ENCODE measurements around the gene FAM168A.
A peak's percentile ranks its signal among the peaks of the same experiment; 100 is the strongest.

FAM168A gene

GRCh38 chr11:73623686-73624085 is 25.8 kb upstream of the FAM168A start:
- Mint-ChIP-seq H3K4me3 (no peak overlapping the region), H3K36me3 (no peaks in the 10 kb centered on the region), H3K27me3 (peaks cover 21% of the 10 kb centered on the region in 2 donors), H3K9me3 (no peaks in the 10 kb centered on the region), H3K4me1 (peaks cover 7 to 23% of the 10 kb centered on the region in 2 donors), H3K27ac (no peak overlapping the region)
- peak; percentile 34 to 57 for ATAC-seq (replicated peaks)
- no peak for DNase-seq

GRCh38 chr11:73622926-73623593 is 25.1 kb upstream of the FAM168A start:
- H3K27me3 Mint-ChIP-seq: peaks cover 21% of the 10 kb centered on the region in 2 donors
- ATAC-seq (replicated peaks) (no peak), DNase-seq (no peak)
- no peaks in the 10 kb centered on the region for H3K9me3 Mint-ChIP-seq
- no peak overlapping the region for H3K27ac Mint-ChIP-seq
- H3K4me1 Mint-ChIP-seq: peaks cover 7 to 23% of the 10 kb centered on the region in 2 donors
- H3K4me3 Mint-ChIP-seq: no peak overlapping the region
- no peaks in the 10 kb centered on the region for H3K36me3 Mint-ChIP-seq

GRCh38 chr11:73614591-73614990 is 16.7 kb upstream of the FAM168A start:
- H3K4me1 Mint-ChIP-seq: no peaks in the 10 kb centered on the region
- no peak overlapping the region for H3K4me3 Mint-ChIP-seq
- H3K27ac Mint-ChIP-seq: peak overlapping the region; percentile 79
- H3K9me3 Mint-ChIP-seq: no peaks in the 10 kb centered on the region
- no peaks in the 10 kb centered on the region for H3K36me3 Mint-ChIP-seq
- DNase-seq (no peak), ATAC-seq (replicated peaks) (no peak)
- peaks cover 0 to 5% of the 10 kb centered on the region in 2 donors for H3K27me3 Mint-ChIP-seq

GRCh38 chr11:73612601-73613140 is 14.8 kb upstream of the FAM168A start:
- Mint-ChIP-seq H3K27ac (no peak overlapping the region), H3K27me3 (peaks cover 0 to 8% of the 10 kb centered on the region in 2 donors), H3K4me3 (no peak overlapping the region), H3K4me1 (no peaks in the 10 kb centered on the region), H3K36me3 (no peaks in the 10 kb centered on the region), H3K9me3 (no peaks in the 10 kb centered on the region)
- ATAC-seq (replicated peaks) (no peak), DNase-seq (no peak)

- Mint-ChIP-seq H3K27me3 (no peaks in the 10 kb centered on the region), H3K9me3 (no peaks in the 10 kb centered on the region), H3K27ac (peak overlapping the region; percentile 91), H3K4me3 (peak overlapping the region; percentile 90), H3K36me3 (peaks cover 3 to 4% of the 10 kb centered on the region in 2 donors), H3K4me1 (peaks cover 17 to 37% of the 10 kb centered on the region in 2 donors)
- DNase-seq (no peak), ATAC-seq (replicated peaks) (no peak)
These were observed 937 bp upstream of the FAM168A start for GRCh38 chr11:73598719-73599379.

GRCh38 chr11:73597336-73597955 is 466 bp downstream of the FAM168A start:
- ATAC-seq (replicated peaks): no peak
- peaks cover 5 to 6% of the 10 kb centered on the region in 2 donors for H3K36me3 Mint-ChIP-seq
- peak overlapping the region; percentile 90 for H3K4me3 Mint-ChIP-seq
- no peaks in the 10 kb centered on the region for H3K9me3 Mint-ChIP-seq
- no peak for DNase-seq
- H3K27ac Mint-ChIP-seq: peak overlapping the region; percentile 93
- peaks cover 19 to 46% of the 10 kb centered on the region in 2 donors for H3K4me1 Mint-ChIP-seq
- H3K27me3 Mint-ChIP-seq: no peaks in the 10 kb centered on the region

GRCh38 chr11:73596547-73596946 is 1.4 kb downstream of the FAM168A start:
- peaks cover 6 to 9% of the 10 kb centered on the region in 2 donors for H3K36me3 Mint-ChIP-seq
- H3K27me3 Mint-ChIP-seq: no peaks in the 10 kb centered on the region
- ATAC-seq (replicated peaks) (no peak), DNase-seq (no peak)
- no peak overlapping the region for H3K27ac Mint-ChIP-seq
- peaks cover 21 to 53% of the 10 kb centered on the region in 2 donors for H3K4me1 Mint-ChIP-seq
- H3K9me3 Mint-ChIP-seq: no peaks in the 10 kb centered on the region
- peak overlapping the region; percentile 90 for H3K4me3 Mint-ChIP-seq

- Mint-ChIP-seq H3K4me1 (peaks cover 17 to 56% of the 10 kb centered on the region in 2 donors), H3K27me3 (no peaks in the 10 kb centered on the region), H3K4me3 (no peak overlapping the region), H3K36me3 (peaks cover 3 to 9% of the 10 kb centered on the region in 2 donors), H3K27ac (no peak overlapping the region), H3K9me3 (no peaks in the 10 kb centered on the region)
- ATAC-seq (replicated peaks) (no peak), DNase-seq (no peak)
These were observed 5.3 kb downstream of the FAM168A start for GRCh38 chr11:73592640-73593039.

GRCh38 chr11:73591743-73592142 is 6.2 kb downstream of the FAM168A start:
- no peak overlapping the region for H3K4me3 Mint-ChIP-seq
- ATAC-seq (replicated peaks) (no peak), DNase-seq (no peak)
- H3K9me3 Mint-ChIP-seq: no peaks in the 10 kb centered on the region
- H3K27me3 Mint-ChIP-seq: no peaks in the 10 kb centered on the region
- H3K27ac Mint-ChIP-seq: no peak overlapping the region
- H3K4me1 Mint-ChIP-seq: peaks cover 10 to 47% of the 10 kb centered on the region in 2 donors
- peaks cover 3 to 4% of the 10 kb centered on the region in 2 donors for H3K36me3 Mint-ChIP-seq

GRCh38 chr11:73590991-73591390 is 6.9 kb downstream of the FAM168A start:
- no peak for ATAC-seq (replicated peaks)
- no peak overlapping the region for H3K4me3 Mint-ChIP-seq
- H3K27me3 Mint-ChIP-seq: no peaks in the 10 kb centered on the region
- H3K4me1 Mint-ChIP-seq: peaks cover 7 to 39% of the 10 kb centered on the region in 2 donors
- no peaks in the 10 kb centered on the region for H3K9me3 Mint-ChIP-seq
- H3K27ac Mint-ChIP-seq: no peak overlapping the region
- DNase-seq: no peak
- peaks cover 3 to 4% of the 10 kb centered on the region in 2 donors for H3K36me3 Mint-ChIP-seq

GRCh38 chr11:73586791-73587190 is 11.1 kb downstream of the FAM168A start:
- Mint-ChIP-seq H3K4me3 (no peak overlapping the region), H3K27me3 (no peaks in the 10 kb centered on the region), H3K27ac (no peak overlapping the region), H3K9me3 (no peaks in the 10 kb centered on the region), H3K4me1 (peaks cover 3 to 21% of the 10 kb centered on the region in 2 donors), H3K36me3 (peaks cover 5 to 8% of the 10 kb centered on the region in 2 donors)
- DNase-seq (no peak), ATAC-seq (replicated peaks) (no peak)

GRCh38 chr11:73585834-73586575 is 11.9 kb downstream of the FAM168A start:
- no peak for DNase-seq
- Mint-ChIP-seq H3K27ac (no peak overlapping the region), H3K27me3 (no peaks in the 10 kb centered on the region), H3K36me3 (peaks cover 5 to 8% of the 10 kb centered on the region in 2 donors), H3K4me1 (peaks cover 3 to 18% of the 10 kb centered on the region in 2 donors), H3K9me3 (no peaks in the 10 kb centered on the region), H3K4me3 (no peak overlapping the region)
- ATAC-seq (replicated peaks): no peak

GRCh38 chr11:73584831-73585230 is 13.1 kb downstream of the FAM168A start:
- Mint-ChIP-seq H3K9me3 (no peaks in the 10 kb centered on the region), H3K4me3 (no peak overlapping the region), H3K27ac (no peak overlapping the region), H3K4me1 (peaks cover 11 to 30% of the 10 kb centered on the region in 2 donors), H3K27me3 (no peaks in the 10 kb centered on the region), H3K36me3 (peaks cover 8 to 14% of the 10 kb centered on the region in 2 donors)
- ATAC-seq (replicated peaks) (no peak), DNase-seq (no peak)

GRCh38 chr11:73582653-73583052 is 15.3 kb downstream of the FAM168A start:
- ATAC-seq (replicated peaks) (no peak), DNase-seq (no peak)
- no peaks in the 10 kb centered on the region for H3K27me3 Mint-ChIP-seq
- H3K27ac Mint-ChIP-seq: no peak overlapping the region
- H3K36me3 Mint-ChIP-seq: peaks cover 18 to 25% of the 10 kb centered on the region in 2 donors
- H3K4me3 Mint-ChIP-seq: no peak overlapping the region
- peaks cover 13 to 37% of the 10 kb centered on the region in 2 donors for H3K4me1 Mint-ChIP-seq
- no peaks in the 10 kb centered on the region for H3K9me3 Mint-ChIP-seq

Measured in stimulated activated naive B cell treated with anti-CD40 and anti-IgM and Interleukin-4, amounts not matched to agents 10 μg/mL and 1 μg/mL and 100 μg/mL, for 72 hours (primary cell).